GM19043 (cell line): ENCODE measurements around the gene ARHGEF10L.

Experiments used
- ATAC-seq: cut with Tn5 transposase; IDR thresholded peaks from one replicate; pipeline ENCODE4 v1.9.1; 2021; ENCODE audit warnings: low read depth; ENCODE audit not compliant: unreplicated experiment

Gene ARHGEF10L

DNA sequence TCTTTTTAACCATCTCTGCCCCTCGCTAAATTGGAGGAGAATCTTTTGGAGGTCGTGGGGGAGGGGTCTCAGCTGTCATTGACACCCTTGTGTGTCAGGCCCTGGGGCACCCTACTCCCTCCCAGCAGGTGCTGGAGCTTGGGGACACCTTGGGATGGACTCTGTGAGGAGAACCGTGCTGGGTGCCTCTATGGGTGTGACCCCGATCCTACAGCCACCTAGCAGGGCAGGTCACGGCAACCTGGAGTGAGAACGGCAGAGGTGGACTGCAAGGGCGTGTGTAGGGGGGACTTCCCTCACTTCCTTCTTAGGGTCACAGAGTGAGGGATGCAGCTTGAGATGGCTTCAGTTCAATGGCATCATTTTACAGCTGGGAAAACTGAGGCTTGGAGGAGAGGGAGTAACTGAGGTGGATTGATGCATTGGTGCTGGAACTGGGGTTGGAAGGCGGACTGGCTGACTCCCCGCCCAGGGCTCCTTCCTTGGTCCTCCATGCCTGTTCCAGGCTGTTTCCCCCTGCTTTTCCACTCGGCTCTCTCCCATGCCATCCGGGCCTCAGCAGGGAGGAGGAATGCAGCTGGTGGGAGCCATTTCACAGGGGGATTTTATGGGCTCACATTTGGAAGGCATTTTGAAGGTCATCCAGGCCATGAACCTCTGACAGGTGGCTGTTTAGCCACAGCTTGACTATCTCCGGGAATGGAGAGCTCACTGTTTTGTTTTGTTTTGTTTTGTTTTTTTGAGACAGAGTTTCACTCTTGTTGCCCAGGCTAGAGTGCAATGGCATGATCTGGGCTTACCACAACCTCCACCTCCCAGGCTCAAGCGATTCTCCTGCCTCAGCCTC lies 18.8 kb upstream of the ARHGEF10L start:
- no peak for ATAC-seq

DNA sequence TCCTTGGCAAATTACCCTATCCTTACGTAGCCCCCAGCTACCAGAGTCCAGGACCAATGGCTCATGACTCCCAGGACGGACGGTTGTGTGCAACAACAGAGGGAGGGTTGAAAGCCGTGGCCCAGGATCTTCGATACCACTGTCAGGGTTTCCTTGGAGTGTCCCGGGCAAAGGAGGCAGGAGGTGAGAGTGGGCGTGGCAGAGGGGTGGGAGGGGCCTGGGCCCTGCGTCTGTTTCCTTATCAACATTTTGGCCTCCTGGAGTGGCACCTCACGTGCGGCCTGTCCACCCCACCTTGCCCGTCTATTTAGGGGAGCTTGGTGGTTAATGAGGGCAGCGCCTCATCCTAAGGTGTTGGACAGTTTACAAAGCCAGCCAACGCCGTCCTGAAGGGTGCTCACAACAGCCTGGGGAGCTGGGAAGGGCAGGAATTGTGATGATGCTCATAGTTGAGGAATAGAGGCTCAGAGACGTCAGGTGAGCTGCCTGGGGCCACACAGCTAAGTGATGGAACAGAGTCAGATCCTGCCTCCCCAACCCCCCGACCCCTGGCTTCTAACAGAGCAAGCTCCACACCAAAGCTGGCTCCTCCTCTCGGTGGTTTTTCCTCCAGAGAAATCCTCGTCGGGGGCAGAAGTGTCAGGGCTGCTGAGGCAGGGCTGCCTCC lies 17.4 kb upstream of the ARHGEF10L start:
- no peak for ATAC-seq

DNA sequence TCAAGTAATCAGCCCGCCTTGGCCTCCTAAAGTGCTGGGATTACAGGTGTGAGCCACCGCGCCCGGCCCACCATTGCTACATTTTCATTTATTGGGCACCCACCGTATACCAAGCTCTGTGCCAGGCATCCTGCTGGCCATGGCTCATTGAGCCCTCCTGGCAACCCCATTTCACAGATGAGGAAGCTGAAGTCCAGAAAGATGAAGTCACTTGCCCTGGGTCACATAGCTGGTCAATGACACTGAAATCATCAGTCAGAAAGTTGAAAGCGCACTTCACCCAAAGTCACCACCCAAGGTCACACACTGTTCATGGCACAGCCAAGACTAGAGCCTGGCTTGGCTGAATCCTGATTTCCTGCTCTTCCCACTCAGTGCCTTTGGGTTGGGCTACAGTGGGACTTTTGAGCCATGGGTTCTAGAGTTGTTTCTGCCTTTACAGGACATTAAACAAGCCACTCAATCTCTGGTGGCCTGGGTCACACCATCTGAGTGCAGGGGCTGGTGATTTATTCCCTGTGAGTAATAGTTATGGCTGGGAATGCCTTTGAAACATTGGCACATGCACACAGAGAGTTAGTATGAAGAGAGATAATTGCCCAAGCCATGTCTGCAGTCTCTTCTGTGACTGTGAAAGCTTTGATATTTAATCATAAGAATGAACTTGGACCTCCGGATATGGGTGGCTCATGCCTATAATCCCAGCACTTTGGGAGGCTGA lies 16.0 kb upstream of the ARHGEF10L start:
- no peak for ATAC-seq

DNA sequence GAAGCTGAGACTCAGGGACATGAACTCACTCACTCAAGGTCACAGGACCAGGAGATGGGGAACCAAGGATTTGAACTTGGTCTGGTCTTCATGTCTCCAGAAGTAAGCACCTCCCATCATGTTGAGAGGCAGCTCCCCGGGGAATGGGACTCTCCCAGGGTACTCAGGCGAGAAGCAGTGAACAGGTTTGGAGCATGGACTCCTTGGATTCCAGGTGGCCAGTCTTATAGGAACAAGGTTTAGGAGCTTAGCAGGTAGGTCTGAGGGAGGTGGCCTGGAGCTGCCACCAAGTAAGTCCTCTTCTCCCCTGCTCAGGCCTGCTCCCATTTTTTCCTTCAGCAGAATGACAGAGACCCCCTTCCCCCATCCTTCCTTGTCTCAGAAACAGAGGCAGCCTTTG lies 14.9 kb upstream of the ARHGEF10L start:
- ATAC-seq, result no peak

DNA sequence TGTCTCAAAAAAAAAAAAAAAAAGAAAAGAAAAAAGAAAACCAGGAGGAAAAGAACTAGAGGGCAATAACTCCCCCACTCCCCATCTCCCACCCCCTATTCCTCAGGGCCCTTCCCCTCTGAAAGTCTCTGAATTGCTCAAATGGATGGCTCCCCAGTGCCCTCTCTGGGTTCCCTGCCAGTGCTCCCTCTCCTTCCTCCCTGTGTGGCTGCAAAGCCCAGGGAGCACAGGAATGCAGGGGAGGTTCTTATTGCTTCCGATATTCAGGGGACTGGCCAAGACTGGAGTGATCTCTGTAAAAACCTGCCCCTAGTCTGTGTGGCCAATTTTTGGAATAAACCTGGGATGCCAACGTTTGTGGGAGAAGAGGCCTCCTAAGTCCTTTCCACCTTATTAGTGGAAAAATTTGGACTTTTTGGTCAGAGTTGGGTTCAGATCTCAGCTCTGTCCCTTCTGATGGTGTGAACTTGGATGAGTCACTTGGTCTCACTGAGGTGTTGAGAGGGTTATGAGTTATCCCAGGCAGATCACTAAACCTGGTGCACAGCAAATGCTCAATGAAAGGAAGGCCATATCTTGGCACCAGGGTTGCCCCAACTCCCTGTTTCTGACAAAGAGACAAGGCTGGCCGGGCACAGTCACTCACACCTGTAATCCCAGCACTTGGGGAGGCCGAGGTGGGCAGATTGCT lies 13.4 kb upstream of the ARHGEF10L start:
- no peak for ATAC-seq

DNA sequence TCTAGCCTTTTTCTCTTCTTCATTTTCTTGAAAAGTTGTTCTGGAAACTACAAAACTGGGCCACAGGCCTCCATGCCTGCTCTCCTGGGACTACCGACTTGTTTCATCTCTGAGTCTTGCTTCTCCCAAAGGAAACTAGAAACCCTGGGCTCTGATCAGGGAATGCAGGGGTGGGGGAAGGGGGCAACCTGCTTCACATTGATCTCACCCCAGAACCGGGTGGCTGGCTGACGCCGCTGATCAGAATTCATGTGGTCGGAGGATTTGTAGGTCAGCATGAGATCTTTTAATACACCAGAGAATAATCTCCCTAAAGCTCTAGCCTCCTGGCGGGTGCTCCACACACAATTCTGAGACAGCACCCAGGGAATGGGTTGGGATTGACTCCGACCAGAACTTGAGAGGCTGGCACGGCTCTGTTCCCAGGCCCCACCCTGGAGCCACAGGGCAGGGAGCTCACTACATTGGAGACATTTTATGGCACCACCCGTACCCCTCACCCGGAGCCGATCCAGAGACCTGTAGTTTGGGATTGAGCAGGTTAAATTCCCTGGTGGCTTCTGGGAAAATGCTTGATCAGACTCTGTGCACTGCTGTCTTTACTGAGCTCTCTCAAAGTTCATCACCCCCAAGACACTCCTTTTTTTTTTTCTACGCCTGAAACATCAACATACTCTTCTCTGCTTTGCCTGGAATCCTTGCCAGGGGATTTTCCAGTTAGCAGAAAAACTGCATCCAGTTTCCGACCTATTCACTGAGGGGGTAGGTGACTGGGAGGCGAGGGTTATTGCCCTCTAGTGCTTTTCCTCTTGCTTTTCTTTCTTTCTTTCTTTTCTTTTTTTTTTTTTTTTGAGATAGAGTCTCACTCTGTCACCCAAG lies 12.2 kb upstream of the ARHGEF10L start:
- no peak for ATAC-seq

DNA sequence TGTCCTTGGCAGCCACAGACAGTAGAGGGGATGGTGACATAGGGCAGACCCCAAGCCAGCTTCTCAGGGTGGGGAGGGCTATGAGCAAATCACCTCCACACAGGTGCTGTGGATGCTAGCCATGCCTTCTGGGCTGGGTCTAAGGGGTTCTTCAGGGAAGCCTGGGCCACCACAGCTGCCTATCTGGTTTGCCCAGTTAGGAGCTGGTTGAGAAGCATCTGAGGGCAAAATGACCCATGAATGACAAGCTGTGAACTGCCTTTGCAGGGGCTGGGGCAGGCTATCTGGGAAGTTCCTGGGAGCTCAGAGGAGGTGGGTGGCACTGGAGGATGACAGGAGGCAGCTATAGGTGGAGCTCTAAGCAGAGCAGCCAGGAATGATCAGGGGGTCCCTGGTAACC lies 10.1 kb upstream of the ARHGEF10L start:
- no peak for ATAC-seq

DNA sequence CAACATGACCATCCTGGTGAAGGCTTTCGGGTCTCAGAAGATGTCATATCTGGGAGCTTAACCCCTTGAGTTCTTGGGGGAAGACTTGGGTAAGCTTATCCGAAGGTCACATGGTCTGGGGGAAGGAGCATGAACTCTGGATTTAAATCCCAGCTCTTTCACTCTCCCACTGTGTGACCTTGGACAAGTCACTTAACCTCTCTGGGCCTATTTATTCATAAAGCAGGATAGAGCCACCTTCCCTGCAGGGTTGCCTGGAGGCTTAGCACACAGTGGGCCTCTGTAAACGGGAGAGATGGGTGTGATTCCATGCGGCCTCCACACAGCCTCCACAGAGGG lies 8.2 kb upstream of the ARHGEF10L start:
- ATAC-seq, result no peak

DNA sequence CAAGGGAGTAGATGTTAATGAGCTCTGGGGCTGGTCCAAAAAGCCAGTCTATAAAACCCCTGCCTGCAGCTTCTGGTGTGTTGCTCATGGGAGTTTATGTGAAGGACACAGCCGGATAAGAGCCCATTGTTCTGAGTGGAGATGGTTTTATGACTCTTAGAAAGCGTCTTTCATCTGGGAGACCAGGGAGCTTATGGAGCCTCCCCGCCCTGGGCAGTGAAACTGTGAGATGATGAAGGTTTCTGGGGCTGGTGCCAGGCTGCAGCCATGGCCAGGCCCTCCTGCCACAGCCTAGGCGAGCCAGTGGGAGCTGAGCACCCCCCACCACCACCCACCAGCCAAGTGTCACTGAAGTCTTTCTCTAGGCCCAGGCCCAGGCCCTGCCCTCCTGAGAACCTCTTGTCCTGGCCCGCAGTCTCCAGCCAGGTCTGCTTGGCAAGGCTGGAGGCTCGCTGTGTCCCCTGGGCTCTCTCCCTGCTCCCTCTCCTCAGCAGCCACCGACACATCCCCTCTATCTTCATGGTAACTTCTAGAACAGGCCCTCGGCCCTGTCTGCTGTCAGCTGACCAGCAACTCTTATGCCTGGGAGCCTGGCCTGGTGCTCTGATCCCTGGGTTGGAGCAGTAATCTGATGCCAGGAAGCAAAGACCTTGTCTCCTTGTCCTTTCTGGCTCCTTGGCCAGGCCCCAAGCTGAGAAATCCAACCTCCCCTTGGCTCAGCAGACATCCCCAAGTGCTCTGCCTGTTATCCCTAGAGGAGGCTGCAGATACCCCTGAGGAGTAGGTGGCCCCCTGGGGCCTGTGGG lies 7.6 kb upstream of the ARHGEF10L start:
- no peak for ATAC-seq

DNA sequence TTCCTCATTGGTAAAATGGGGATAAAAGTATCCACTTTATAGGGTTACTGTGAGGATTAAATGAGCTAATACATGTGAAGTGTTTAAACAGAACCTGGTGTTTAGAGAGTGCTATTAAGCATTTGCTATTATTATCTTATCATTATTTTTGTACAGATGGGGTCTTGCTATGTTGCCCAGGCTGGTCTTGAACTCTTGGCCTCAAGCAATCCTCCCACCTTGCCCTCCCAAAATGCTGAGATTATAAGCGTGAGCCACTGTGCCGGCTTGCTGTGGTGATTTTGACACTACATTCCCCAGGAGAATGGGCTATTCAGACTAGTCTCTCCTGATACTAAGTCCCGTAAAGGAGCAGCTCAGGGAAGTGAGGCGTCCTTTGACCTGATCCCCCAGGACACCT lies 6.3 kb upstream of the ARHGEF10L start:
- ATAC-seq, result no peak

DNA sequence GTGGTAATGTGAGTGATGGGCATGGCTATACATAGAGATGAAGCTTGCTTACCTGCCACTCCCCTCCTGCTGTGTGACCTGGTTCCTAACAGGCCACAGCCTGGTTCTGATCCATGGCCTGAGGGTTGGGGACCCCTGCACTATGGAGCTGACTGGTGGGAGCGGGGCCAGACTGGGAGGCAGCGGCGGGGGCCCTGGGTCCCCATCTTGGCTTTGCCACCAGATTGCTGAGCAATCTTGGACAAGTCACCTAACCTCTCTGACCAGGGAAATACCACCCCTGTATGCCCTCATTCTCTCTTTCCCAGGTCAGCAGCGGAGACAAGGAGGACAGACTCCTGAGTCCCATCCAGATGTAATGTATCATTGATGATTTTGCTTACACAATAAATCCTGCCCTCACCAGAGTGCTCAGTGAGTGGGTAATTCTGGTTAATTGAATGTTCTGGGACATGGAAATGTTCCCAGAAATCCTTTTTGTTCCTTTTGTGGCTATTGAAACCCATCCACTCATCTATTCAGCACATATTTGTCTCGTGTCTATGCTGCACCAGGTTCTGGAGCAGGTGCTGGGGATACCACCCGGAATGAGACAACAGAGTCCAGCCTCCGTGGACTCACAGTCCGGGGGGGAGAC lies 4.1 kb upstream of the ARHGEF10L start:
- ATAC-seq, result no peak

DNA sequence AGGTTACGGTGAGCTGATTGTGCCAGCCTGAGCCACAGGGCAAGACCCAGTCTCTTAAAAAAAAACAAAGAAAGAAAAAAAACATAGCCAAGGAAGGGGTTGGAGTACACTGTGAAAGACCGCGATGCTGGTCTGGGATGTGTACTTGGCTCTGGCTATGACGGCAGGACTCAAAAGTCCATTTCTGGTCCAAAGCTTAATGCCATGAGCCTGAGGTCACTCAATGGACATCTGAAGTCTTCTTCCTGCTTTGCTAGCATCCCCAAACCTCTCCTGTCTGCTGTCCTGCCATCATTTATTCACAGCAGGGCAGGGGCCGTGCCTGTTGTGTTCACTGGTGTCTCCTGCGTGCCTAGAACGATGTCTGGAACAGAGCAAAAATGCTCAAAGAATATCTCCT lies 1.5 kb upstream of the ARHGEF10L start:
- no peak for ATAC-seq

DNA sequence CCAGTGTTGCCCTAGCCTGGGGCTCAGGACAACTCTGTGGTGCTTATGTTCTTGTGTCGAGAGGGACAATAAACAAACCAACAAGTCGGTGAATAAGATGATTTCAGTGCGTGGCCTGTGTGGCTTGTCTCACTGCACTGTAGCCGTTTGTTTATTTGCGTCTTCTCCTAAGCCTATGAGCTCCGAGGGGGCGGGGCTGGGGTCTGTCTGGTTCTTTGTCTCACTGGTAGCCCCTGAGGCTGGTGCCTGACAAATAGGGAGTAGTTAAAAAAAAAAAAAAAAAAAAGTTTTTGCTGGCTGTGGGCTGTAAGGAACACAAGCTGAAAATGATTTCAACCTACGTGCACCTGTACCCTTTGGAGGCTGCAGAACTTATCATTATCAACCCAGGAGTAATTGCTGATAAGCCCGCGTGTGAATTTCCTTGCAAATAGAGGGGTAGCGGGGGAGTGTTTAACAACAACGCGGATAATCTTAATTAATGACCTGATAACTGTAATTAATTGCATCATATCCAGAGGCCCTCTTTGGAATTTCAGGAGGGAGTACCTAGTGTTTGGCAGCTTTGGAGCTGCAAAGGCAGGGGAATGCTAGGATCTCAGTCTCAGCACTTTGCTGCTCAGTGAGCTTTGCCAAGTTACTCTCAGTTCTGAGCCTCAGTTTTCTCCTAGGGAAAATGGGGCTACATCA lies 925 bp upstream of the ARHGEF10L start:
- no peak for ATAC-seq

DNA sequence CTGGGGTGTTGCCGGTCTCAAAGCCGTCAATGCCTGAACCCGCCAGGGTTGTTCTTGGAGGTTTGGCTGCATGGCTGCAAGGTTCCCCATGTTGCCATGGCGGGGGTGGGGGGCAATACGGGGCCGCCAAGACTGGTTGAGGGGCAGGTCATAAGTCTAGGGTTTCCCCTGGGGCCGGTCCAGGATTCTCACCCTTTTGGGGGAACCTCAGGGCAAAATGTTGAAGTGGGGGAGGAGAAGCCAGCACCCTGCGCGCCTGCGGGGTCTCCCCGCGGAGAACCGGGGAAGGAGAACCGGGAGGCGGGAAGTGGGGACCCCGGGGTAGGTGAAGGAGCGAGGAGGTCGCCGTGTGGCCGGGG lies 401 bp upstream of the ARHGEF10L start:
- ATAC-seq, result no peak

DNA sequence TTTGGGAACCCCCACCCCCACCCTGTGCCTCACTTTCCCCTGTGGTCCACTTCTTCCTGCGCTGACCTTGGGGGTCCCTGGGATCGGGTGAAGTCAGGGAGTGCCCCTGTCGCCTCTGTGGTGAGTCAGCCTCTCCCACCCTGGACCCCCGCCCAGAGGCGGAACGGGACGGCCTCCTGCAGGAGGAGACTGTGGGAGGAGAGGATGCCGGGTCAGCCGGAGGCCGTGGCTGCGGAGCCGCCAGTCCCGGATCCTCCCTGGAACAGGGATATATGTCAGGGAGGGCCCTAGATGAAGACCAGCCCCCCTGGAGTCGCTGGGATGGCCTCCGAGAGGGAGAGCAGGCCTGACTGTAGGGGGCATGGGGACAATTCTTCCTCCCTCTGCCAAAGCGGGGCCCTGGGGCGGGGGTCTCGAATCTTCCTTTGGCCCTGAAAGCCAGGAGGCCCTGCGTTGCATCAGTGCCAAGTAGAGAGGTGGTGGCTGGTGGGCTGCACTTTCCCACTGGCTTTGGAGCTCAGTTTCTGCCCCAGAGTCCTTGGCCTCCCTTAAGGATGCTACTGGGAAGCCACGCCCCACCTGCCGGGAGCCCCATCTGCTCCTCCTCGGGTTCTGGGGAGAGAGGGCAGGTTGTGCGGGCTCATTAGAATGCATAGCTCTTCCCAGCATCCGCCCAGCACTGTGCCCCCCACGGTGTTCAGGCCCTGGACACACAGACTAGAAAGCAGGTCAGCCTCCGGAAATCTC lies 930 bp downstream of the ARHGEF10L start:
- ATAC-seq, result no peak

DNA sequence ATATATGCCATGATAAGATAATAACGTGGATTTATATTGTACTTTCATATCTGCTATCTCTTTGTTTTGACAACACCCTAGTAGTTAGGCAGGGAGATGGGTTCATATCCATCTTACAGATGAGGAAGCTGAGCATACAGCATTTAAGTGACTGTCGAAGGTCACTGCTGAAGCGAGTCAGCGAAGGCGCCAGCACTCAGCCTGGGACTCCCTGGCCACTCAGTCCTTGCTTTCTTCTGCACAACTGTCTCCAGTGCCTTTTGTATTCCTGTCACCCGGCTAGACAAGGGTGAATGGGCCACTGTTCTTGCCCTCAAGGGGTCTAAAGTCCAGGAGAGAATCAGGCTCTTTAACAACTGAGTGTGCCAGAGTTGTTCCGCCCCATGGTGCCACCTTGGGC lies 3.1 kb downstream of the ARHGEF10L start:
- ATAC-seq, result no peak

DNA sequence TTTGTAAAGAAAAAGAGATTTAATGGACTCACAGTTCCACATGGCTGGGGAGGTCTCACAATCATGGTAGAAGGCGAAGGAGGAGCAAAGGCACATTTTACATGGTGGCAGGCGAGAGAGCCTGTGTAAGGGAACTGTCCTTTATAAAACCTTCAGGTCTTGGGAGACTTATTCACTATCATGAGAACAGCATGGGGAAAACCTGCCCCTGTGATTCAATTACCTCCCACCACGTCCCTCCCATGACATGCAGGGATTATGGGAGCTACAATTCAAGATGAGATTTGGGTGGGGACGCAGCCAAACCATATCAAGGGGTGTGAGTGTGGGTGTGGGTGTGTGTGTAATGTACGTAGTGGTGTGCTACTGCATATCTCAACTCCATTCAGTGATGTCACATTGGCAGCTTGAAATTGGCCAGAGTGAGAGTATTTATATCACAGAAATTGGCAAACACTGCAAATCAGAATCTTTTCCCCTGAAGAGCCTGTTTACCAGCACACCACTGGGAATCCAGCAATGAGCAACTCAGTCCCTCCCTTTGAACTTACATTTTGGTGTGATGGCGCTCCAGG lies 5.4 kb downstream of the ARHGEF10L start:
- no peak for ATAC-seq
